HepG2 (cell line): Measurements from ENCODE around the gene PPM1H. TPM values are rescaled to one million over a fixed set of nuclear protein-coding genes. Genes with fewer than 3 reads are reported as not detected.

ENCODE experiments used
- ATAC-seq: fragments of 200-7000 bp; cut with Tn5 transposase; 3 replicates; pipeline ENCODE4 v1.9.1; 2020; ENCODE audit warnings: mild to moderate bottlenecking, moderate library complexity
- BruUV-seq: library from RNA; stranded (reverse); fragments of 400-500 nt; replicated peaks from 2 replicates; lab custom pipeline; 2021; lab: Mats Ljungman, UMichigan
- CTCF ChIA-PET: fragments of 300-600 bp; formaldehyde crosslinking; extraction: SDS; loops from one replicate; lab custom pipeline; 2021; ENCODE audit warnings: low total read pairs, inconsistent platforms, low intra/inter-chr PET ratio; lab: Yijun Ruan, JAX
- POLR2A ChIA-PET: fragments of 350-600 bp; sonication (Branson Sonifier 250); formaldehyde crosslinking; loops from one replicate; lab custom pipeline; 2020; ENCODE audit warnings: antibody characterized with exemption, inconsistent platforms; lab: Yijun Ruan, JAX
- DNase-seq: peaks from one replicate; pipeline ENCODE4 v3.0.0-alpha.2; 2015; ENCODE audit warnings: low spot score
- FAIRE-seq: peaks from 3 replicates; lab custom pipeline; 2011; peaks lifted over from hg19 to GRCh38; lab: Jason Lieb, UNC
- H2AFZ ChIP-seq: one replicate; pipeline ENCODE4 v1.6.1; 2011; ENCODE audit warnings: low read length, inconsistent platforms
- H3K27ac ChIP-seq: fragments of 300-600 bp; 3 replicates; pipeline ENCODE4 v1.8.0; 2011; ENCODE audit warnings: mixed run types, mild to moderate bottlenecking, mixed read lengths, low read length, inconsistent platforms; ENCODE audit not compliant: insufficient read depth; ENCODE audit errors: extremely low read length
- H3K27me3 ChIP-seq, 2 experiments: fragments of 200-600 bp in 1 of 2; 2 replicates in 1 of 2; 3 replicates in 1 of 2; pipeline versions ENCODE4 v1.6.0 to v1.8.0; 2011; ENCODE audit warnings: low read length in 2 of 2, mild to moderate bottlenecking in 2 of 2, moderate library complexity in 2 of 2, inconsistent platforms in 1 of 2; ENCODE audit not compliant: insufficient read depth in 2 of 2, control insufficient read depth in 1 of 2
- H3K36me3 ChIP-seq, 2 experiments: fragments of 200-600 bp in 1 of 2; replicated peaks in 1 of 2; 2 replicates in 1 of 2; 3 replicates in 1 of 2; pipeline versions ENCODE4 v1.5.1 to v1.8.0; 2011; ENCODE audit warnings: low read length in 2 of 2, inconsistent platforms in 1 of 2; ENCODE audit not compliant: insufficient read depth in 2 of 2, control insufficient read depth in 1 of 2
- H3K4me1 ChIP-seq: 2 replicates; pipeline ENCODE4 v1.5.1; 2012; ENCODE audit warnings: low read length, inconsistent platforms; ENCODE audit not compliant: insufficient read depth
- H3K4me2 ChIP-seq: 2 replicates; pipeline ENCODE4 v1.6.0; 2011; ENCODE audit warnings: low read depth, low read length, inconsistent platforms
- H3K4me3 ChIP-seq, 3 experiments: fragments of 200-600 bp in 1 of 3; sonication (generic), shearing (Covaris generic) in 1 of 3; replicated peaks in 1 of 3; 2 replicates each; pipeline ENCODE4 v1.5.1; 2011 to 2016; ENCODE audit warnings: low read length in 3 of 3, inconsistent platforms in 2 of 3, low read depth in 2 of 3, mild to moderate bottlenecking in 2 of 3, control low read depth in 1 of 3, mixed read lengths in 1 of 3; ENCODE audit not compliant: insufficient read depth in 1 of 3
- H3K79me2 ChIP-seq: one replicate; pipeline ENCODE4 v1.6.1; 2011; ENCODE audit warnings: low read length, inconsistent platforms; ENCODE audit not compliant: insufficient read depth
- H3K9ac ChIP-seq: 2 replicates; pipeline ENCODE4 v1.6.0; 2011; ENCODE audit warnings: mild to moderate bottlenecking, low read depth, low read length, inconsistent platforms; ENCODE audit not compliant: insufficient read depth
- H3K9me3 ChIP-seq: 2 replicates; pipeline ENCODE4 v1.5.1; 2012; ENCODE audit warnings: mild to moderate bottlenecking, low read length
- H4K20me1 ChIP-seq: 2 replicates; pipeline ENCODE4 v1.6.0; 2011; ENCODE audit warnings: inconsistent platforms, mild to moderate bottlenecking, low read length, moderate library complexity; ENCODE audit not compliant: insufficient read depth
- FOSL2 ChIP-seq: sonication (generic); formaldehyde crosslinking; IDR thresholded peaks from 2 replicates; pipeline ENCODE4 v1.4.0; 2020; ENCODE audit warnings: missing genetic modification reagents
- FOXA1 ChIP-seq, 2 experiments: fragments of 450-650 bp in 1 of 2; sonication (generic) in 1 of 2; formaldehyde crosslinking in 1 of 2; IDR thresholded peaks; 2 replicates each; pipeline versions ENCODE4 v1.4.0 to v1.6.1; 2016 to 2020; ENCODE audit warnings: missing genetic modification reagents in 1 of 2
- FOXA3 ChIP-seq: IDR thresholded peaks from 2 replicates; pipeline ENCODE4 v1.6.1; 2016; ENCODE audit warnings: missing genetic modification reagents, missing compliant biosample characterization
- HNF4A ChIP-seq: sonication (generic); formaldehyde crosslinking; IDR thresholded peaks from 2 replicates; pipeline ENCODE4 v1.4.0; 2020; ENCODE audit warnings: missing genetic modification reagents
- PAXIP1 ChIP-seq: sonication (generic); formaldehyde crosslinking; conservative IDR thresholded peaks from 2 replicates; pipeline ENCODE4 v1.4.0; 2020; ENCODE audit warnings: mild to moderate bottlenecking, missing genetic modification reagents, moderate library complexity
- ZNF367 ChIP-seq: sonication (generic); formaldehyde crosslinking; IDR thresholded peaks from 2 replicates; pipeline ENCODE4 v1.4.0; 2020; ENCODE audit warnings: missing genetic modification reagents, borderline replicate concordance
- WGBS: methylation state at CpG from one replicate; pipeline ENCODE4 v1.1.6; 2017; ENCODE audit warnings: low lambda C conversion rate; 5-methylcytosine and 5-hydroxymethylcytosine counted together
- in situ Hi-C: cut with HindIII; loops from 2 replicates; pipeline ENCODE4 v1.10.0; 2017; ENCODE audit warnings: low pct_unique_long_range_greater_than_20kb; ENCODE audit not compliant: extremely low pct_ligation_motif_present
- intact Hi-C: fragments of 100-400 bp; cut with micrococcal nuclease; formaldehyde crosslinking; loops from one replicate; pipeline ENCODE4 v1.10.0; 2022; ENCODE audit not compliant: unreplicated experiment
- polyA plus RNA-seq, 8 experiments: library from polyadenylated mRNA; depleted of rRNA in 3 of 8; stranded (reverse) in 7 of 8; unstranded in 1 of 8; fragments of >200 nt; fragmentation: Illumina TruSeq in 4 of 8; extraction: Trizol in 4 of 8; gene quantifications; 2 replicates each; pipeline versions ENCODE4 v1.2.1 to v1.2.3, GENCODE V29; 2011 to 2016; ENCODE audit warnings: low read depth in 4 of 8, missing spikeins in 1 of 8, mixed read lengths in 1 of 8; ENCODE audit not compliant: insufficient read depth in 1 of 8
- total RNA-seq, 5 experiments: library from RNA; depleted of rRNA; stranded (reverse); fragments of >200 nt; fragmentation: Illumina TruSeq; extraction: Trizol; gene quantifications; 2 replicates each; pipeline ENCODE4 v1.2.3, GENCODE V29; 2016; ENCODE audit warnings: low read depth in 1 of 5

PPM1H gene
- total and polyA plus RNA-seq, 2 of the 13 experiments (the other 11 are each of a cell fraction or from before 2014, with no cell fraction given), result 29.1 to 38.1 TPM

GRCh38 chr12:62601765-62602164 lies 333.2 kb downstream of the PPM1H start:
- H2AFZ ChIP-seq, result no peak overlapping the region
- TF ChIP-seq PAXIP1 (CRISPR knock-in tag) (peak; percentile 8; the same call in 1 of the 2 replicates), ZNF367 (CRISPR knock-in tag) (no peak), FOXA1 (IDR thresholded peaks at IDR 0.05) (no peak), FOXA1 (CRISPR knock-in tag; IDR thresholded peaks at IDR 0.05) (peak; percentile 53), FOSL2 (no peak), HNF4A (CRISPR knock-in tag) (peak; percentile 51; the same call in 1 of the 2 replicates), FOXA3 (CRISPR knock-in tag) (peak; percentile 49; the same call in 1 of the 2 replicates)
- peaks cover 26% of the 10 kb centered on the region for H3K79me2 ChIP-seq
- ChIA-PET CTCF (no interaction called here), POLR2A (interaction anchor here (0.6 to 2.8 kb wide), 4 partner anchors 9 to 160 kb away, joined by 3 to 16 read pairs (median 3); no protein-coding TSS in a partner anchor)
- H3K27me3 ChIP-seq, result no peaks in the 10 kb centered on the region; a peak in 1 of 5 replicates
- DNase-seq (peak; percentile 31), ATAC-seq (no peak), FAIRE-seq (no peak)
- WGBS, result 57% methylated on average over 2 of the region's 2 CpGs
- peak overlapping the region; percentile 77 for H3K4me2 ChIP-seq
- in situ Hi-C loops (no loop called here), intact Hi-C loops (no loop called here)
- H3K36me3 ChIP-seq, result no peaks in the 10 kb centered on the region
- peak overlapping the region in 2 of 3 experiments; percentile 76 to 88; a peak in 2 of 6 replicates for H3K4me3 ChIP-seq
- no TSS peak for BruUV-seq
- peak overlapping the region; percentile 99 for H3K27ac ChIP-seq
- no peaks in the 10 kb centered on the region for H4K20me1 ChIP-seq
- no peaks in the 10 kb centered on the region for H3K9me3 ChIP-seq
- H3K4me1 ChIP-seq, result peaks cover 31% of the 10 kb centered on the region
- H3K9ac ChIP-seq, result peak overlapping the region; percentile 98
